Lower leg skin (tissue), 3 donors: Measurements from ENCODE around the gene FANK1.

ENCODE experiments used
- POLR2A ChIP-seq, 2 donors: fragments of 450-650 bp; IDR thresholded peaks; one replicate each; pipeline ENCODE4 v1.6.1; 2016 to 2017; ENCODE audit warnings: antibody characterized with exemption in 2 of 2, mild to moderate bottlenecking in 1 of 2, moderate library complexity in 1 of 2
- TF ChIP-seq, protein P1 (sequence below), 3 donors: fragments of 450-650 bp; IDR thresholded peaks; one replicate each; pipeline ENCODE4 v1.5.1; 2016; ENCODE audit warnings: antibody characterized with exemption in 3 of 3, mild to moderate bottlenecking in 3 of 3, moderate library complexity in 2 of 3

DNA sequence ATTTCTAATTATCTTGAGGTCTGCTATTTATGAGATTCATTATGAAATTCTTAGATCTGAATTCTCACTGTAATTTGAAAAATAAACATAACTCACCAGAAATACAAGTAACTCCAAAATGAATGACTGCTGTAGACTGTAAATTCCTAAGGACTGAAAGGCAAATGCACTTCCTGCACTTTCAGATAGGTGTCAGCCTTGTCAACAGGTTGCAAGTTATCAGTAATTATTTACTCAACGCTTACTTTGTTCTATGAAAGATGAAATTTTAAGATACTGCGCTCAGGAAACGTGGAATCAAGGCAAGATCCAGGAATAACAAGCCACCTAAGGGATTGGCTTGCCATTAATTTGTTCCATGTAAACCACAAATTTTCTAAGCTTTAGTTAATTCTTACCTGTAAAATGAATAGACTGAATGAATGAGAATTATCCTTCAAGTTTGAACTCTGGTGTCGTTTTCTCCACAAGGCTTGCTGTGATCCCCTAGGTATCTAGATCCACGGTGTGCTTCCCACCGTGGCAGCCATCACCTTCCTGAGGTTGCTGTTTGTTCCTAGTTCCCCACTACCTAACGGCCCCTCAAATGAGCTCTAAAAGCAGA, 27.9 kb upstream of the FANK1 start:
- TF ChIP-seq, protein P1, sequence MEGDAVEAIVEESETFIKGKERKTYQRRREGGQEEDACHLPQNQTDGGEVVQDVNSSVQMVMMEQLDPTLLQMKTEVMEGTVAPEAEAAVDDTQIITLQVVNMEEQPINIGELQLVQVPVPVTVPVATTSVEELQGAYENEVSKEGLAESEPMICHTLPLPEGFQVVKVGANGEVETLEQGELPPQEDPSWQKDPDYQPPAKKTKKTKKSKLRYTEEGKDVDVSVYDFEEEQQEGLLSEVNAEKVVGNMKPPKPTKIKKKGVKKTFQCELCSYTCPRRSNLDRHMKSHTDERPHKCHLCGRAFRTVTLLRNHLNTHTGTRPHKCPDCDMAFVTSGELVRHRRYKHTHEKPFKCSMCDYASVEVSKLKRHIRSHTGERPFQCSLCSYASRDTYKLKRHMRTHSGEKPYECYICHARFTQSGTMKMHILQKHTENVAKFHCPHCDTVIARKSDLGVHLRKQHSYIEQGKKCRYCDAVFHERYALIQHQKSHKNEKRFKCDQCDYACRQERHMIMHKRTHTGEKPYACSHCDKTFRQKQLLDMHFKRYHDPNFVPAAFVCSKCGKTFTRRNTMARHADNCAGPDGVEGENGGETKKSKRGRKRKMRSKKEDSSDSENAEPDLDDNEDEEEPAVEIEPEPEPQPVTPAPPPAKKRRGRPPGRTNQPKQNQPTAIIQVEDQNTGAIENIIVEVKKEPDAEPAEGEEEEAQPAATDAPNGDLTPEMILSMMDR (IDR thresholded peaks at IDR 0.05): peak in 1 of 3 donors; percentile 67
- TF ChIP-seq POLR2A (IDR thresholded peaks at IDR 0.05): no peak
